Measurements from ENCODE around the gene PRAMEF20.
A peak's percentile ranks its signal among the peaks of the same experiment; 100 is the strongest.

Gene PRAMEF20

DNA sequence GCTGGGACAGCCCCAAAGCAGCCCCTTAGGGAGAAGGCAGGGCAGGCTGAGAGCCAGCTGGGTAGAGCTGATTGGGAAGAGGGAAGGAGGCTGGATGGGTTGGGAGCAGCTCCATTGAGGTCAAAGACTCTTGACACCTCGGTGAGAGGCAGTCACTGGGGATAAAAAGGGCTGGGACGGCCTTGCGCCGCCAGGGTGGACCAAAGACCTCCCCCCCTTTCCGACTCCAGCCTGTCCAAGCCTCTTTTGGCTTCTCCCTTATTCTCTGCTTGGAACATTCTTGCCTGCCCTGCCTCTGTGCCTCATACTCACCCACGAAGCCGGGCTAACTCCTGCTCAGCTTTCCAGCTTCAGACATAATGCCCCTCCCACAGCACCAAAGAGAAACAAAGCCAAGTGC lies 52.4 kb downstream of the PRAMEF20 start:
- Histone ChIP-seq H3K27ac (no peak overlapping the region), H3K36me3 (no peaks in the 10 kb centered on the region), H3K27me3 (ENCODE audit: insufficient read depth, low read depth, severe bottlenecking) (no peaks in the 10 kb centered on the region), H3K4me3 (ENCODE audit: low read depth, low read length) (no peak overlapping the region), H3K9me3 (ENCODE audit: severe bottlenecking) (no peaks in the 10 kb centered on the region)
- DNase-seq, result no peak
- TF ChIP-seq, protein P1, sequence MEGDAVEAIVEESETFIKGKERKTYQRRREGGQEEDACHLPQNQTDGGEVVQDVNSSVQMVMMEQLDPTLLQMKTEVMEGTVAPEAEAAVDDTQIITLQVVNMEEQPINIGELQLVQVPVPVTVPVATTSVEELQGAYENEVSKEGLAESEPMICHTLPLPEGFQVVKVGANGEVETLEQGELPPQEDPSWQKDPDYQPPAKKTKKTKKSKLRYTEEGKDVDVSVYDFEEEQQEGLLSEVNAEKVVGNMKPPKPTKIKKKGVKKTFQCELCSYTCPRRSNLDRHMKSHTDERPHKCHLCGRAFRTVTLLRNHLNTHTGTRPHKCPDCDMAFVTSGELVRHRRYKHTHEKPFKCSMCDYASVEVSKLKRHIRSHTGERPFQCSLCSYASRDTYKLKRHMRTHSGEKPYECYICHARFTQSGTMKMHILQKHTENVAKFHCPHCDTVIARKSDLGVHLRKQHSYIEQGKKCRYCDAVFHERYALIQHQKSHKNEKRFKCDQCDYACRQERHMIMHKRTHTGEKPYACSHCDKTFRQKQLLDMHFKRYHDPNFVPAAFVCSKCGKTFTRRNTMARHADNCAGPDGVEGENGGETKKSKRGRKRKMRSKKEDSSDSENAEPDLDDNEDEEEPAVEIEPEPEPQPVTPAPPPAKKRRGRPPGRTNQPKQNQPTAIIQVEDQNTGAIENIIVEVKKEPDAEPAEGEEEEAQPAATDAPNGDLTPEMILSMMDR (IDR thresholded peaks at IDR 0.05; ENCODE audit: low read depth, low read length), result no peak

DNA sequence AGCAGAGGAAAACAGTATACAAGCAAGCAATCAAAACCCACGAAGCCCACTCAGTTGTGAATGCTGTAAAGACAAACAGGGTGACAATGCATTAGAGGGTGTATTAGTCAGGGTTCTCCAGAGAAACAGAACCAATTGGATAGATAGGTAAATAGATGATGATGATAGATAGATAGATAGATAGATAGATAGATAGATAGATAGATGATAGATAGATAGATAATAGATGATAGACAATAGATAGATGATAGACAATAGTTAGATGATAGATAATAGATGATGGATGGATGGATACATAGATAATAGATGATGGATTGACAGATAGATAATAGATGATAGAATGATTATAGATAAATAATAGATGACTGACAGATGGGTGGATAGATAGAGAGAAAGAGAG lies 55.3 kb downstream of the PRAMEF20 start:
- Histone ChIP-seq H3K4me3 (ENCODE audit: low read depth, low read length) (no peak overlapping the region), H3K27ac (peak overlapping the region; percentile 75), H3K27me3 (ENCODE audit: insufficient read depth, low read depth, severe bottlenecking) (no peaks in the 10 kb centered on the region), H3K36me3 (no peaks in the 10 kb centered on the region), H3K9me3 (ENCODE audit: severe bottlenecking) (no peaks in the 10 kb centered on the region)
- TF ChIP-seq, protein P1 (IDR thresholded peaks at IDR 0.05; ENCODE audit: low read depth, low read length), result no peak
- DNase-seq, result no peak

DNA sequence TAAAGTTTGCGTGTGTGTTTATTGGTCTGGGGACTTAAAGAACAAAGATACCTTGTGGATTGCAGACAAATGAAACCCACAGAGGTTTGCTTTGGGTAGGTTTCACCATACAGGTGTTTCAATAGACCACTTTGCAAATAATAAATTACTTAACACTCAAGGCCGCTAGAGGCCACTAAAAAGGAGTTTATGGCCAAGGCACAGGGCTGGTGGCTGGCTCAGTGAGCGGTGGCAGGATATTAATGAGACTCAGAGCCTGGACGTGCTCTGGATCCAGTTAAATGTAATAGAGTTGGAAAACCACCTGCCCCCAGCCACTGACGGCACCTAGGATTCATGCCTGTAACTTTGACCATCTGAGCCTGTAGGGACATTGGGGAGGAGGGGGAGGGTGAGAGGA lies 59.1 kb downstream of the PRAMEF20 start:
- TF ChIP-seq, protein P1 (IDR thresholded peaks at IDR 0.05; ENCODE audit: low read depth, low read length), result peak; percentile 52; the same call in 1 of the 2 replicates
- Histone ChIP-seq H3K27ac (no peak overlapping the region), H3K27me3 (ENCODE audit: insufficient read depth, low read depth, severe bottlenecking) (no peaks in the 10 kb centered on the region), H3K36me3 (no peaks in the 10 kb centered on the region; the same call in 1 of the 2 replicates), H3K4me3 (ENCODE audit: low read depth, low read length) (no peak overlapping the region), H3K9me3 (ENCODE audit: severe bottlenecking) (no peaks in the 10 kb centered on the region)
- DNase-seq, result peak; percentile 66
